SK-N-SH (cell line): ENCODE data around the gene ATP8A1.

Source experiments
- CTCF ChIP-seq: fragments of 200-600 bp; sonication (generic); IDR thresholded peaks from 2 replicates; pipeline ENCODE4 v1.6.1; 2017; ENCODE audit warnings: antibody characterized with exemption, mild to moderate bottlenecking, moderate library complexity
- EP300 ChIP-seq, 2 experiments: IDR thresholded peaks; 2 replicates each; pipeline versions ENCODE4 v1.4.0 to v1.6.1; 2012; ENCODE audit warnings: borderline replicate concordance in 1 of 2, low read depth in 1 of 2, low read length in 1 of 2
- EZH2phosphoT487 ChIP-seq: fragments of 200-600 bp; sonication (generic); IDR thresholded peaks from 2 replicates; pipeline ENCODE4 v1.6.1; 2017; ENCODE audit warnings: low read depth, mixed run types, mild to moderate bottlenecking, antibody characterized with exemption, moderate library complexity, borderline replicate concordance
- GABPA ChIP-seq: IDR thresholded peaks from 2 replicates; pipeline ENCODE4 v1.4.0; 2012; ENCODE audit warnings: low read depth, mild to moderate bottlenecking
- JUND ChIP-seq: IDR thresholded peaks from 2 replicates; pipeline ENCODE4 v1.4.0; 2012
- NFIC ChIP-seq: IDR thresholded peaks from 2 replicates; pipeline ENCODE4 v1.4.0; 2012; ENCODE audit warnings: borderline replicate concordance
- POLR2AphosphoS5 ChIP-seq: IDR thresholded peaks from 2 replicates; pipeline ENCODE4 v1.6.1; 2012; ENCODE audit warnings: low read depth, low read length
- REST ChIP-seq: IDR thresholded peaks from 2 replicates; pipeline ENCODE4 v1.6.1; 2012; ENCODE audit warnings: mild to moderate bottlenecking, low read depth, low read length, moderate library complexity
- RFX5 ChIP-seq: IDR thresholded peaks from 2 replicates; pipeline ENCODE4 v1.6.1; 2012; ENCODE audit warnings: mild to moderate bottlenecking, improper control_type of control experiment, low read length
- SMC3 ChIP-seq: IDR thresholded peaks from 2 replicates; pipeline ENCODE4 v1.6.1; 2012; ENCODE audit warnings: low read depth, low read length, improper control_type of control experiment
- TCF12 ChIP-seq: IDR thresholded peaks from 2 replicates; pipeline ENCODE4 v1.4.0; 2012
- USF2 ChIP-seq: fragments of 150-350 bp; IDR thresholded peaks from 2 replicates; pipeline ENCODE4 v1.6.1; 2017; ENCODE audit warnings: antibody characterized with exemption, low read length, low read depth, borderline replicate concordance
- TF ChIP-seq, protein P1 (sequence below): IDR thresholded peaks from 2 replicates; pipeline ENCODE4 v1.4.0; 2012; ENCODE audit warnings: low read depth
- TF ChIP-seq, protein P2 (sequence below): IDR thresholded peaks from 2 replicates; pipeline ENCODE4; 2012

- no peak for TF ChIP-seq CTCF
- TF ChIP-seq GABPA, result no peak
- TF ChIP-seq USF2, result no peak
- TF ChIP-seq, protein P1, sequence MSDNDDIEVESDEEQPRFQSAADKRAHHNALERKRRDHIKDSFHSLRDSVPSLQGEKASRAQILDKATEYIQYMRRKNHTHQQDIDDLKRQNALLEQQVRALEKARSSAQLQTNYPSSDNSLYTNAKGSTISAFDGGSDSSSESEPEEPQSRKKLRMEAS, result no peak
- TF ChIP-seq EP300 (IDR thresholded peaks at IDR 0.05; ENCODE audit: borderline replicate concordance in 1 of 2, low read depth in 1 of 2, low read length in 1 of 2), result no peak
- TF ChIP-seq POLR2AphosphoS5, result no peak
- no peak for TF ChIP-seq EZH2phosphoT487
- TF ChIP-seq RFX5, result no peak
- TF ChIP-seq NFIC, result no peak
- TF ChIP-seq, protein P2, sequence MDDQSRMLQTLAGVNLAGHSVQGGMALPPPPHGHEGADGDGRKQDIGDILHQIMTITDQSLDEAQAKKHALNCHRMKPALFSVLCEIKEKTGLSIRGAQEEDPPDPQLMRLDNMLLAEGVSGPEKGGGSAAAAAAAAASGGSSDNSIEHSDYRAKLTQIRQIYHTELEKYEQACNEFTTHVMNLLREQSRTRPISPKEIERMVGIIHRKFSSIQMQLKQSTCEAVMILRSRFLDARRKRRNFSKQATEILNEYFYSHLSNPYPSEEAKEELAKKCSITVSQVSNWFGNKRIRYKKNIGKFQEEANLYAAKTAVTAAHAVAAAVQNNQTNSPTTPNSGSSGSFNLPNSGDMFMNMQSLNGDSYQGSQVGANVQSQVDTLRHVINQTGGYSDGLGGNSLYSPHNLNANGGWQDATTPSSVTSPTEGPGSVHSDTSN, result no peak
- TF ChIP-seq JUND, result no peak
- no peak for TF ChIP-seq TCF12
- TF ChIP-seq REST, result no peak
- no peak for TF ChIP-seq SMC3
These were observed 17.9 kb downstream of the ATP8A1 start for GRCh38 chr4:42638993-42639392.
